Heart right ventricle (tissue), 16 donors: ENCODE data around the gene DNAJC7. TPM values are rescaled to one million over a fixed set of nuclear protein-coding genes. Genes with fewer than 3 reads are reported as not detected.
"Not testable (repeated sequence)": the region's sequence is repeated elsewhere in the genome, so short reads cannot be mapped to it uniquely, and the experiment has no call there.

ENCODE experiments used
- ATAC-seq, 8 donors: fragments of 200-7000 bp; cut with Tn5 transposase; one replicate each; pipeline ENCODE4 v1.9.1; 2020; ENCODE audit warnings: mild to moderate bottlenecking in 8 of 8, moderate library complexity in 8 of 8, moderate number of reproducible peaks in 1 of 8
- DNase-seq, 2 donors: peaks; one replicate each; pipeline ENCODE4 v3.0.0-alpha.2; 2020
- H3K27ac ChIP-seq, 10 donors: fragments of 200-600 bp; sonication (generic) in 2 of 10; one replicate each; pipeline versions ENCODE4 v1.5.0 to v1.8.0; 2020 to 2022; ENCODE audit warnings: mild to moderate bottlenecking in 3 of 10
- H3K27me3 ChIP-seq, 7 donors: fragments of 200-600 bp; one replicate each; pipeline ENCODE4 v1.8.0; 2021 to 2022; ENCODE audit warnings: mild to moderate bottlenecking in 2 of 7
- H3K36me3 ChIP-seq, 9 donors: fragments of 200-600 bp; sonication (generic) in 1 of 9; one replicate each; pipeline versions ENCODE4 v1.5.0 to v1.8.0; 2020 to 2022; ENCODE audit warnings: mild to moderate bottlenecking in 2 of 9
- H3K4me1 ChIP-seq, 9 donors: fragments of 200-600 bp; sonication (generic) in 1 of 9; one replicate each; pipeline versions ENCODE4 v1.5.0 to v1.8.0; 2020 to 2022; ENCODE audit warnings: mild to moderate bottlenecking in 4 of 9
- H3K4me3 ChIP-seq, 10 donors: fragments of 200-600 bp; sonication (generic) in 2 of 10; one replicate each; pipeline versions ENCODE4 v1.5.0 to v1.8.0; 2020 to 2022; ENCODE audit warnings: mild to moderate bottlenecking in 7 of 10, moderate library complexity in 2 of 10
- H3K9me3 ChIP-seq, 11 donors: fragments of 200-600 bp in 10 of 11; sonication (generic) in 2 of 11; one replicate each; pipeline versions ENCODE4 v1.5.0 to v1.8.0; 2013 to 2022; ENCODE audit warnings: mild to moderate bottlenecking in 2 of 11, control low read depth in 1 of 11, moderate library complexity in 1 of 11
- CTCF ChIP-seq, 9 donors: fragments of 200-600 bp; sonication (generic) in 2 of 9; IDR thresholded peaks; one replicate each; pipeline versions ENCODE4 v1.5.0 to v1.8.0; 2021 to 2022; ENCODE audit warnings: antibody characterized with exemption in 9 of 9, mild to moderate bottlenecking in 5 of 9, moderate library complexity in 1 of 9
- WGBS, 2 donors: extraction: QIAGEN DNeasy Blood & Tissue Kit; methylation state at CpG; one replicate each; pipeline ENCODE4 v1.1.7; 2013; ENCODE audit warnings: inconsistent platforms in 1 of 2; 5-methylcytosine and 5-hydroxymethylcytosine counted together
- intact Hi-C, 10 donors: fragments of 100-400 bp; cut with DNase I; formaldehyde crosslinking; loops; one replicate each; pipeline versions ENCODE4 v1.11.1 to v1.14.2; 2022
- polyA plus RNA-seq, 2 donors: library from polyadenylated mRNA; stranded (reverse); fragments of 200-250 nt; gene quantifications; one replicate each; pipeline ENCODE4 v1.2.3, GENCODE V29; 2013
- total RNA-seq, 10 donors: library from RNA; stranded (reverse); fragmentation: NEBNext Ultra II Directional in 3 of 10; extraction: Animal tissue kit (Norgen Biotek cat#: 25700) in 3 of 10; gene quantifications; one replicate each; pipeline versions ENCODE4 v1.2.1 to v1.2.4, GENCODE V29; 2021 to 2023
- donor health status: Arrhythmogenic right ventricular cardiomyopathy.
- donor health status: ischemic (EF 13 %, LVEDD 7.1; RV severe dilation, severe dysfunction).
- donor health status: healthy with polysubstance abuse.
- donor health status: DM: no; HTN: yes; CAD: no.
- donor health status: DM: no; HTN: no; CAD: no.
- donor health status: ischemic (EF 25% LVEDD 6.9; RV normal size, moderate dysfunction).
- donor health status: ischemic (EF 25% LVEDD 5.7; RV mildly dilated, moderate dysfunction).
- donor health status: healthy.
- donor health status: DM: yes; HTN: yes; CAD: no.
- donor health status: Ischemic cardiomyopathy.
- donor health status: ischemic (EF 35%, LVEDD 5.7; RV mildly dilated, moderate dysfunction).
- donor health status: nonischemic (EF 11% LVEDD 7.7; RV severe dilation, severe dysfunction).
- donor health status: DM: yes; HTN: yes; CAD: no.
- donor health status: PGD.
- donor health status: ischemic (EF 29% LVEDD 5.4; RV normal size, mild dysfunction).
- donor health status: nonischemic (EF 23%, LVEDD 6.1; RV moderate dilation, normal function).

The DNAJC7 gene
- total and polyA plus RNA-seq, 12 donors, result 68.8 to 121 (median 82.7) TPM

GRCh38 chr17:42010898-42011516 lies 6.2 kb downstream of the DNAJC7 start:
- Histone ChIP-seq H3K36me3 (peaks cover 0 to 15% (median 0%) of the 10 kb centered on the region in 9 donors), H3K27me3 (no peaks in the 10 kb centered on the region), H3K9me3 (no peaks in the 10 kb centered on the region), H3K4me3 (no peak overlapping the region), H3K4me1 (peaks cover 0 to 98% (median 94%) of the 10 kb centered on the region in 9 donors), H3K27ac (peak overlapping the region in 4 of 10 donors; percentile 7 to 38 (median 34))
- TF ChIP-seq CTCF (IDR thresholded peaks at IDR 0.05), result no peak
- intact Hi-C loops, result loop anchor here in 1 of 10 donors (5.0 kb wide), 1 partner anchor 44 kb away; the partner anchor contains the start of gene CNP
- 95 to 97% methylated on average over 3 of the region's 3 CpGs for WGBS, 2 donors
- no peak for ATAC-seq
- DNase-seq, result no peak

GRCh38 chr17:42010266-42010680 lies 7.0 kb downstream of the DNAJC7 start:
- 53 to 64% methylated on average over 9 of the region's 9 CpGs for WGBS, 2 donors
- not testable (repeated sequence) for H3K27me3 ChIP-seq, DNase-seq, H3K9me3 ChIP-seq, H3K4me3 ChIP-seq
- intact Hi-C loops, result loop anchor here in 1 of 10 donors (5.0 kb wide), 1 partner anchor 43 kb away; the partner anchor contains the start of gene CNP
- Histone ChIP-seq H3K27ac (peak overlapping the region in 4 of 10 donors; percentile 7 to 57 (median 34)), H3K4me1 (peaks cover 0 to 98% (median 93%) of the 10 kb centered on the region in 9 donors), H3K36me3 (peaks cover 0 to 15% (median 0%) of the 10 kb centered on the region in 9 donors)
- ATAC-seq, result peak in 1 of 8 donors; percentile 60

GRCh38 chr17:42009170-42009569 lies 8.1 kb downstream of the DNAJC7 start:
- peak overlapping the region in 5 of 10 donors; percentile 3 to 76 (median 31) for H3K27ac ChIP-seq
- no peak overlapping the region for H3K4me3 ChIP-seq
- H3K36me3 ChIP-seq, result peaks cover 0 to 12% (median 0%) of the 10 kb centered on the region in 9 donors
- peak in 3 of 9 donors; percentile 19 to 26 (median 22) for TF ChIP-seq CTCF (IDR thresholded peaks at IDR 0.05)
- no peaks in the 10 kb centered on the region for H3K27me3 ChIP-seq
- no peaks in the 10 kb centered on the region for H3K9me3 ChIP-seq
- 73 to 75% methylated on average over 4 of the region's 4 CpGs for WGBS, 2 donors
- intact Hi-C loops, result no loop called here
- peaks cover 0 to 98% (median 92%) of the 10 kb centered on the region in 9 donors for H3K4me1 ChIP-seq
- DNase-seq (no peak), ATAC-seq (peak in 4 of 8 donors; percentile 21 to 45 (median 43))

GRCh38 chr17:42005166-42005565 lies 12.1 kb downstream of the DNAJC7 start:
- Histone ChIP-seq H3K27ac (no peak overlapping the region), H3K4me1 (peaks cover 0 to 93% (median 67%) of the 10 kb centered on the region in 9 donors), H3K9me3 (no peaks in the 10 kb centered on the region), H3K4me3 (no peak overlapping the region), H3K27me3 (no peaks in the 10 kb centered on the region), H3K36me3 (peaks cover 0 to 44% (median 3%) of the 10 kb centered on the region in 9 donors)
- ATAC-seq, result no peak
- 87 to 90% methylated on average over 1 of the region's 1 CpG for WGBS, 2 donors
- intact Hi-C loops, result no loop called here
- DNase-seq, result no peak
- no peak for TF ChIP-seq CTCF (IDR thresholded peaks at IDR 0.05)
